Mesenchymal stem cell (in vitro differentiated cells and primary cell): Measurements from ENCODE around the gene ITGB2.

Experiments used
- DNase-seq: peaks from one replicate; pipeline ENCODE4 v3.0.0-alpha.2; 2013
- H2AFZ ChIP-seq: one replicate; pipeline ENCODE4 v1.6.1; 2013; ENCODE audit warnings: low read depth, mild to moderate bottlenecking, control low read depth, inconsistent platforms, low read length, moderate library complexity
- H2AK5ac ChIP-seq: 2 replicates; pipeline ENCODE4 v1.6.1; 2013; ENCODE audit warnings: low read length, moderate library complexity, mild to moderate bottlenecking, inconsistent platforms; ENCODE audit not compliant: severe bottlenecking
- H2BK120ac ChIP-seq: one replicate; pipeline ENCODE4 v1.6.1; 2013; ENCODE audit warnings: low read depth, mild to moderate bottlenecking, inconsistent platforms, low read length, moderate library complexity
- H2BK12ac ChIP-seq, 2 experiments: one replicate each; pipeline ENCODE4 v1.6.1; 2013; ENCODE audit warnings: inconsistent platforms in 2 of 2, low read length in 2 of 2, mild to moderate bottlenecking in 2 of 2, moderate library complexity in 2 of 2, control low read depth in 1 of 2
- H2BK15ac ChIP-seq: one replicate; pipeline ENCODE4 v1.6.1; 2013; ENCODE audit warnings: mild to moderate bottlenecking, low read depth, inconsistent platforms; ENCODE audit not compliant: poor library complexity, severe bottlenecking
- H2BK5ac ChIP-seq: 2 replicates; pipeline ENCODE4 v1.6.1; 2013; ENCODE audit warnings: low read depth, mild to moderate bottlenecking, low read length, control low read depth, inconsistent platforms; ENCODE audit not compliant: poor library complexity, severe bottlenecking
- H3K14ac ChIP-seq, 2 experiments: one replicate each; pipeline ENCODE4 v1.6.1; 2013; ENCODE audit warnings: inconsistent platforms in 2 of 2, low read length in 2 of 2, control low read depth in 1 of 2, mild to moderate bottlenecking in 1 of 2, moderate library complexity in 1 of 2
- H3K18ac ChIP-seq, 2 experiments: one replicate each; pipeline ENCODE4 v1.6.1; 2013; ENCODE audit warnings: inconsistent platforms in 2 of 2, low read length in 2 of 2, control low read depth in 1 of 2, low read depth in 1 of 2, mild to moderate bottlenecking in 1 of 2
- H3K23ac ChIP-seq, 2 experiments: one replicate each; pipeline ENCODE4 v1.6.1; 2013; ENCODE audit warnings: inconsistent platforms in 2 of 2, low read length in 2 of 2, mild to moderate bottlenecking in 2 of 2, moderate library complexity in 2 of 2, control low read depth in 1 of 2
- H3K27ac ChIP-seq: 2 replicates; pipeline ENCODE4 v1.5.1; 2013; ENCODE audit warnings: mild to moderate bottlenecking, moderate library complexity, low read length, control low read depth, inconsistent platforms; ENCODE audit not compliant: poor library complexity, severe bottlenecking
- H3K27me3 ChIP-seq, 2 experiments: 2 replicates each; pipeline versions ENCODE4 v1.6.1 to v1.7.0; 2013; ENCODE audit warnings: low read length in 2 of 2, mild to moderate bottlenecking in 2 of 2, moderate library complexity in 2 of 2, control low read depth in 1 of 2, inconsistent platforms in 1 of 2; ENCODE audit not compliant: control insufficient read depth in 1 of 2, insufficient read depth in 1 of 2
- H3K36me3 ChIP-seq, 2 experiments: 2 replicates each; pipeline versions ENCODE4 v1.6.1 to v1.7.0; 2013; ENCODE audit warnings: low read length in 2 of 2, control low read depth in 1 of 2, inconsistent platforms in 1 of 2, low read depth in 1 of 2, mild to moderate bottlenecking in 1 of 2; ENCODE audit not compliant: insufficient read depth in 2 of 2, control insufficient read depth in 1 of 2
- H3K4ac ChIP-seq, 2 experiments: one replicate each; pipeline ENCODE4 v1.6.1; 2013; ENCODE audit warnings: inconsistent platforms in 2 of 2, low read length in 2 of 2, mild to moderate bottlenecking in 2 of 2, moderate library complexity in 2 of 2, control low read depth in 1 of 2, low read depth in 1 of 2
- H3K4me1 ChIP-seq: 2 replicates; pipeline ENCODE4 v1.6.1; 2013; ENCODE audit warnings: low read depth, low read length, control low read depth; ENCODE audit not compliant: control insufficient read depth, insufficient read depth
- H3K4me2 ChIP-seq: 2 replicates; pipeline ENCODE4 v1.6.1; 2013; ENCODE audit warnings: low read length, mild to moderate bottlenecking, inconsistent platforms; ENCODE audit not compliant: poor library complexity, severe bottlenecking
- H3K4me3 ChIP-seq, 2 experiments: 2 replicates each; pipeline versions ENCODE4 v1.5.1 to v1.7.0; 2013; ENCODE audit warnings: low read length in 2 of 2, mild to moderate bottlenecking in 2 of 2, control low read depth in 1 of 2, low read depth in 1 of 2; ENCODE audit not compliant: insufficient read depth in 1 of 2
- H3K79me1 ChIP-seq: replicated peaks from 2 replicates; pipeline ENCODE4 v1.6.1; 2013; ENCODE audit warnings: mild to moderate bottlenecking, control low read depth, low read length, inconsistent platforms; ENCODE audit not compliant: poor library complexity, severe bottlenecking
- H3K9ac ChIP-seq: 2 replicates; pipeline ENCODE4 v1.7.0; 2013; ENCODE audit warnings: mild to moderate bottlenecking, low read length, moderate library complexity
- H3K9me3 ChIP-seq: 2 replicates; pipeline ENCODE4 v1.7.0; 2013; ENCODE audit warnings: mild to moderate bottlenecking, low read length; ENCODE audit not compliant: control insufficient read depth
- H4K8ac ChIP-seq: one replicate; pipeline ENCODE4 v1.6.1; 2013; ENCODE audit warnings: inconsistent platforms, mild to moderate bottlenecking, low read length, moderate library complexity
- H4K91ac ChIP-seq: one replicate; pipeline ENCODE4 v1.6.1; 2013; ENCODE audit warnings: mild to moderate bottlenecking, low read length, inconsistent platforms
- WGBS: methylation state at CpG from one replicate; pipeline ENCODE4 v1.1.7; 2013; ENCODE audit warnings: mixed read lengths; 5-methylcytosine and 5-hydroxymethylcytosine counted together

ITGB2 gene

GRCh38 chr21:44897326-44898010, 23.2 kb downstream of the ITGB2 start:
- DNase-seq, result no peak
- H3K9me3 ChIP-seq, result no peaks in the 10 kb centered on the region
- no peak overlapping the region for H2AK5ac ChIP-seq
- no peak overlapping the region for H3K18ac ChIP-seq
- no peak overlapping the region for H3K4ac ChIP-seq
- H2BK120ac ChIP-seq, result no peak overlapping the region
- no peak overlapping the region for H2BK15ac ChIP-seq
- H3K27me3 ChIP-seq, result peaks cover 65 to 90% of the 10 kb centered on the region in 2 experiments
- H2BK12ac ChIP-seq, result no peak overlapping the region
- WGBS, result 89% methylated on average over 21 of the region's 21 CpGs
- no peak overlapping the region for H3K9ac ChIP-seq
- no peak overlapping the region for H4K8ac ChIP-seq
- H4K91ac ChIP-seq, result no peak overlapping the region
- H3K27ac ChIP-seq, result no peak overlapping the region
- no peaks in the 10 kb centered on the region for H3K36me3 ChIP-seq
- H3K4me3 ChIP-seq, result no peak overlapping the region
- H2BK5ac ChIP-seq, result no peak overlapping the region
- H2AFZ ChIP-seq, result no peak overlapping the region
- H3K4me2 ChIP-seq, result no peak overlapping the region
- peaks cover 7% of the 10 kb centered on the region for H3K4me1 ChIP-seq
- no peak overlapping the region for H3K14ac ChIP-seq
- no peaks in the 10 kb centered on the region for H3K79me1 ChIP-seq
- no peak overlapping the region for H3K23ac ChIP-seq

DNA sequence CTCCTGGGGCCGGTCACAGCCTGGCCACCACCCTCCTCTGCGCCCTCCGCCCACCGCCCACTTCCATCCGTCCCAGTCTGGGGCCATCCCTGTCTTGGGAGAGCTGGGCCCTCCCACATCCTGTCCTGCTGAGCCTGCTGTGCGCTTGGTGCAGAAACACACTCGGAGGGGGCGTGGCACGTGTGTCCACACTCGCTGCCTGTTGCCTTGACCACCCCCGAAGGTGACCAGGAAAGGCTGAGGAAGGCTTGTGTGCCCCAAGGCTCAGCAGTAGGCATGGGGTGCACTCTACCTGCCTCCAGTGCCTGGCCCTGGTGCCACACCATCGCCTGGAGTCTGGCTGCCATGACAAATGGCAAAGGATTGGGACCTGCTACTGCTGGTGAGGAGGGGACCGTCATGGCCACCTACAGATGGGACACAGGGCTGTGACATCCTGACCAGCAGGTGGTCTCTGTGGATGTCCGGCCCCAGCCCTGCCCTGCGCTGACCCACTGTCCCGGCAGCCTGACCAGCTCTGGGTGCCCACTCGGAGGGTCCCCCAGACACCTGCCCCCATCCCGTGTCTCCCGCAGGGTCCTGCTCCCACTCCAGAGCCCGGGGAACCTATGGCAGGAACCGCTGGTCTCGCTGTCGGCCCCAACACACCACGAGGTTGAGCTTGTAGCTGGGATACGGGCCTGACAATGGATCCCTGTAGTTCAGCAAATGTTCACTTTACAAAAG, 24.0 kb downstream of the ITGB2 start:
- Histone ChIP-seq H3K4me3 (no peak overlapping the region), H3K4me1 (peaks cover 7% of the 10 kb centered on the region), H4K8ac (no peak overlapping the region), H3K18ac (no peak overlapping the region), H3K79me1 (no peaks in the 10 kb centered on the region), H3K27me3 (peaks cover 70 to 87% of the 10 kb centered on the region in 2 experiments), H2BK5ac (no peak overlapping the region), H3K9ac (no peak overlapping the region), H3K9me3 (no peaks in the 10 kb centered on the region), H3K4me2 (no peak overlapping the region), H2AFZ (no peak overlapping the region), H2AK5ac (no peak overlapping the region), H3K27ac (no peak overlapping the region), H2BK15ac (no peak overlapping the region), H3K4ac (no peak overlapping the region), H3K14ac (no peak overlapping the region), H3K23ac (no peak overlapping the region), H2BK120ac (no peak overlapping the region), H4K91ac (no peak overlapping the region), H3K36me3 (no peaks in the 10 kb centered on the region), H2BK12ac (no peak overlapping the region)
- 87% methylated on average over 25 of the region's 25 CpGs for WGBS
- no peak for DNase-seq

DNA sequence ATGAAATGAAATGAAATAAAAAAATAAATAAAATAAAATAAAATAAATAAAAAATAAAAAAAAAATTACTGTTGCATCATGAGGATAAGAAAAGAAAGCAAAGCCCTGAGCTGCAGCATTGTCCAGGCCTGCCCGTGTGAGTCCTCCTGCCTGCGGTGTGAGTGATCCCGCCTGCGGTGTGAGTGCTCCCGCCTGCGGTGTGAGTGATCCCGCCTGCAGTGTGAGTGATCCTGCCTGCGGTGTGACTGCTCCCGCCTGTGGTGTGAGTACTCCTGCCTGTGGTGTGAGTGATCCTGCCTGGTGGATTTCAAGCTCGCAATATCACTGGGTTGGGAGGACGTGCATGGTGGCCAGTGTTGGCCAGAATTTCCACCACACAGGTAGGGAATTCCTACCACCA, 24.8 kb downstream of the ITGB2 start:
- Histone ChIP-seq H2AK5ac (no peak overlapping the region), H2BK120ac (no peak overlapping the region), H3K9me3 (no peaks in the 10 kb centered on the region), H3K27ac (no peak overlapping the region), H3K4me1 (peaks cover 7% of the 10 kb centered on the region), H2AFZ (no peak overlapping the region), H2BK15ac (no peak overlapping the region), H3K36me3 (no peaks in the 10 kb centered on the region), H3K79me1 (no peaks in the 10 kb centered on the region), H2BK5ac (no peak overlapping the region), H3K14ac (peak overlapping the region in 1 of 2 experiments; percentile 45), H3K4me3 (no peak overlapping the region), H3K9ac (no peak overlapping the region), H3K23ac (no peak overlapping the region), H3K4ac (no peak overlapping the region), H3K18ac (no peak overlapping the region), H4K91ac (peak overlapping the region; percentile 9), H4K8ac (no peak overlapping the region), H3K27me3 (peaks cover 75 to 88% of the 10 kb centered on the region in 2 experiments), H2BK12ac (no peak overlapping the region), H3K4me2 (no peak overlapping the region)
- DNase-seq, result no peak
- 92% methylated on average over 11 of the region's 11 CpGs for WGBS

DNA sequence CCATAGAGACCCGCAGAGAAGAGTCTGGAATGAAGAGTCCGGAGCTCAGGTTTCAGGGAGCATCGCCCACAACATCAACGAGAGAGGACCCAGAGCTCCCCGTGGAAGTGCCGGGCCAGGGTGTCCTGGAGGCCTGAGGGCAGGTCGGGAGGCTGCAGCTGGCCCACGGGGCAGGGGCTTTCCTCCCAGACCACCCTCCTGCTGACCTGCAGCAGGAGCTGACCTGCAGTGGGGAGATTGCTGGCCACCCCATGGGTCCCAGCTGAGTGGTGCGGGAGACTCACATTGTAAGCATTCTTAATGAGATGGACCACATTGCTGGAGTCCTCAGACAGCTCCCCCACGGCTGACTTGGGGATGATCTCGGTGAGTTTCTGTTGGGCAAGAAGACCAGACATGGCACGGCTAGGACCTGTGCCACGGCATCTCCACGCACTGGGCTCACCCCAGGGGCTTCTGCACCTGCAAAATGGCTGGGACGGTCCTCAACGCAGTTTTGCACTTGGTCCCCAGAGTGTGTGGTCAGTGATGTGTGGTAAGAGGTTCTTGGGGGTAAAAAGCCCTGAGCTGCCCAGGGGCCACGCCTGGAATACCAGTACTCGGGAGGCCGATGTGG, 25.9 kb downstream of the ITGB2 start:
- H3K23ac ChIP-seq, result no peak overlapping the region
- no peak overlapping the region for H3K14ac ChIP-seq
- H2BK120ac ChIP-seq, result no peak overlapping the region
- no peak overlapping the region for H2BK12ac ChIP-seq
- DNase-seq, result no peak
- no peak overlapping the region for H3K9ac ChIP-seq
- no peak overlapping the region for H2AFZ ChIP-seq
- no peak overlapping the region for H3K4me3 ChIP-seq
- H3K4ac ChIP-seq, result no peak overlapping the region
- no peak overlapping the region for H3K18ac ChIP-seq
- no peak overlapping the region for H3K27ac ChIP-seq
- H3K36me3 ChIP-seq, result no peaks in the 10 kb centered on the region
- no peaks in the 10 kb centered on the region for H3K79me1 ChIP-seq
- no peak overlapping the region for H4K8ac ChIP-seq
- no peak overlapping the region for H3K4me2 ChIP-seq
- H4K91ac ChIP-seq, result no peak overlapping the region
- H2BK15ac ChIP-seq, result no peak overlapping the region
- H2AK5ac ChIP-seq, result no peak overlapping the region
- H3K27me3 ChIP-seq, result peaks cover 80 to 88% of the 10 kb centered on the region in 2 experiments
- no peak overlapping the region for H2BK5ac ChIP-seq
- WGBS, result 83% methylated on average over 17 of the region's 19 CpGs
- peaks cover 7% of the 10 kb centered on the region for H3K4me1 ChIP-seq
- H3K9me3 ChIP-seq, result no peaks in the 10 kb centered on the region
